Tibial nerve (tissue), 4 donors: ENCODE results near the gene UBE3D. TPM values are rescaled to one million over a fixed set of nuclear protein-coding genes. Genes with fewer than 3 reads are reported as not detected.

Source experiments
- DNase-seq, 2 donors: peaks; one replicate each; pipeline ENCODE4 v3.0.0-alpha.2; 2019; ENCODE audit warnings: low spot score in 2 of 2
- H3K27ac ChIP-seq, 4 donors: fragments of 200-600 bp; sonication (generic) in 3 of 4; one replicate each; pipeline ENCODE4 v1.5.1; 2017 to 2019; ENCODE audit warnings: mild to moderate bottlenecking in 1 of 4
- H3K27me3 ChIP-seq, 2 donors: fragments of 200-600 bp; sonication (generic) in 1 of 2; one replicate each; pipeline versions ENCODE4 v1.5.1 to v1.6.0; 2017 to 2019
- H3K36me3 ChIP-seq, 3 donors: fragments of 200-600 bp; sonication (generic); one replicate each; pipeline ENCODE4 v1.5.1; 2018 to 2019
- H3K4me1 ChIP-seq, 4 donors: fragments of 200-600 bp; sonication (generic) in 3 of 4; one replicate each; pipeline ENCODE4 v1.5.1; 2017 to 2019
- H3K4me3 ChIP-seq, 4 donors: fragments of 200-600 bp; sonication (generic) in 3 of 4; one replicate each; pipeline ENCODE4 v1.5.1; 2017 to 2019; ENCODE audit warnings: mild to moderate bottlenecking in 1 of 4, moderate library complexity in 1 of 4
- H3K9me3 ChIP-seq, 4 donors: fragments of 200-600 bp; sonication (generic) in 3 of 4; one replicate each; pipeline ENCODE4 v1.5.1; 2017 to 2019
- CTCF ChIP-seq, 5 experiments: fragments of 200-600 bp in 3 of 5; fragments of 450-650 bp in 2 of 5; sonication (generic) in 3 of 5; IDR thresholded peaks; one replicate each; pipeline ENCODE4 v1.5.1; 2016 to 2019; ENCODE audit warnings: antibody characterized with exemption in 5 of 5, mild to moderate bottlenecking in 3 of 5, moderate library complexity in 2 of 5
- EP300 ChIP-seq, 2 donors: sonication (generic); formaldehyde crosslinking; IDR thresholded peaks; one replicate each; pipeline ENCODE4 v1.6.1; 2017; ENCODE audit warnings: antibody characterized with exemption in 2 of 2, mild to moderate bottlenecking in 1 of 2
- POLR2A ChIP-seq, 2 donors: fragments of 450-650 bp; IDR thresholded peaks; one replicate each; pipeline ENCODE4 v1.6.1; 2017; ENCODE audit warnings: antibody characterized with exemption in 2 of 2, mild to moderate bottlenecking in 2 of 2, moderate library complexity in 2 of 2
- WGBS, 2 donors: methylation state at CpG; one replicate each; pipeline ENCODE4 v1.1.5; 2018; 5-methylcytosine and 5-hydroxymethylcytosine counted together
- total RNA-seq, 4 donors: library from RNA; depleted of rRNA; stranded (reverse); fragments of >200 nt; gene quantifications; one replicate each; pipeline ENCODE4 v1.1.0, GENCODE V29; 2016

Gene UBE3D
- total RNA-seq, result 10 to 100 TPM in 3 of 4 donors, 1 to 10 TPM in 1; 6.3 to 21.9 (median 18.3) TPM

DNA sequence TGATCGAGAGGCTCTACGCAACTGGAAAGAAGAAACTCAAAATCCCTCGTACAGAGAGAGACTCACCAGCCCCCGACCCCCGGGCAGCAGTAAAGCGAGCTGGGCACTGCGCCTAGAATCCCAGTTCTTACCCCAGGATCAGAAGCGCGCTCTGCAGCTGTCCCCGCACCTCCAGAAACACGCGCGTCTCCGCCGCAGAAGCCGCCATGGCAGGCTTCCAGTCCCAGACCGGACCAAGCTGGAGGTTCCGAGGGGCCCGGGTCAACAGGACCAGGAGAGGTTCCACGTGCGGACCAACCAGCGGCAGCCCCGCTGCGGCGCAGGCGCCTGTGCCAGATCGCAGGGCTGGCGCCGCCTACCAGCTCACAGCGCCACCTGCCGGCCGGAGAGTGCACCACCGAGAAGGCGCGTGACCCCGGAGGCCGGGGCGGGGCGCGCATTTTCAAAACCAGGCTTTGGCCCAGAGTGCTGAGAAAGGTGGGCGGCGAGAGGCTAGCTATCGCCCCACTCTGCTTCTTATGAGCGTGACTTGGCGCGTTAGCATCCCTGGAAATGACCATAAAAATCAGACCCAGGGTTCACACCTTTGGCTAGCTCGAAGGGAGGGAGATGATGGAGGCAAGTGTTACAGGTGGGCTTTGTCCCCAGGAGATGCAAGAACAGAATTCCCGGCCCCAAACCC lies at the start of gene UBE3D:
UBE3D (minus strand) TSS at position 331 of the 682 bp plus-strand sequence; CDS start at position 208, 123 bp downstream.
- Histone ChIP-seq H3K27me3 (no peaks in the 10 kb centered on the region), H3K9me3 (no peaks in the 10 kb centered on the region), H3K4me3 (peak within 1 kb of the TSS; percentile 74 to 95 (median 82)), H3K27ac (peak within 1 kb of the TSS; percentile 65 to 91 (median 75)), H3K4me1 (peaks cover 0 to 49% (median 7%) of the 10 kb centered on the region in 4 donors), H3K36me3 (no peaks in the 10 kb centered on the region)
- WGBS, 2 donors, result 3 to 6% methylated on average over 28 to 43 of the region's 48 CpGs
- peak; percentile 83 to 92 for DNase-seq
- peak; percentile 95 to 98 (median 97) for TF ChIP-seq CTCF (IDR thresholded peaks at IDR 0.05)
- TF ChIP-seq POLR2A (IDR thresholded peaks at IDR 0.05), result peak in 1 of 2 donors; percentile 37
- peak in 1 of 2 donors; percentile 68 for TF ChIP-seq EP300 (IDR thresholded peaks at IDR 0.05)

GRCh38 chr6:83114164-83114563 lies 48.5 kb upstream of the UBE3D start:
- no peak for DNase-seq
- Histone ChIP-seq H3K27me3 (no peaks in the 10 kb centered on the region), H3K36me3 (peaks cover 0 to 52% (median 0%) of the 10 kb centered on the region in 3 donors)

DNA sequence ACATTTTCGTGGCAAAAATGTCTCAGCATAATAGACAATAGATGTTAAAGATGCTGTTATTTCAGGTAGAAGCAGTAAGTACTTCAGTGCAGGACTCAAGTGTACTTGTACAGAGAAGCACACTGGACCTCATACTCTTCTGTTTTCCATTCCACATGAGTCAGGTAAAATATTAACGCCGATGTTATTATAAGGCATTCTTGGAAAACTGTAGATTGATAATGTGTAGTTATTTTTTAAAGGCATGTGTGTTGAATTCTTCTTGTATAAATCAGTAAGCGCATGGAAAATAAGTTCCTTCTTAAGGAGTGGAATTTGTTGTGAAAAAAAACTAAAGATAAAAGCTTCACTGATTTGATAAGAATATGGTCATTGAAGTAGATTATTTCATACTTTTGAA lies 47.6 kb upstream of the UBE3D start:
- Histone ChIP-seq H3K4me1 (no peaks in the 10 kb centered on the region), H3K4me3 (no peak overlapping the region), H3K36me3 (peaks cover 0 to 47% (median 0%) of the 10 kb centered on the region in 3 donors), H3K27me3 (no peaks in the 10 kb centered on the region), H3K9me3 (no peaks in the 10 kb centered on the region), H3K27ac (peak overlapping the region in 1 of 4 donors; percentile 20)
- WGBS, 2 donors, result 67 to 70% methylated on average over 4 of the region's 4 CpGs
- DNase-seq, result no peak
- TF ChIP-seq EP300 (IDR thresholded peaks at IDR 0.05) (no peak), POLR2A (IDR thresholded peaks at IDR 0.05) (no peak), CTCF (IDR thresholded peaks at IDR 0.05) (no peak)

More at GRCh38 chr6:83114164-83114563, 48.5 kb upstream of the UBE3D start:
- Histone ChIP-seq H3K27ac (peak overlapping the region in 1 of 4 donors; percentile 20), H3K4me3 (no peak overlapping the region), H3K9me3 (no peaks in the 10 kb centered on the region), H3K4me1 (no peaks in the 10 kb centered on the region)
- WGBS, 2 donors, result 47 to 49% methylated on average over 1 of the region's 1 CpG
- TF ChIP-seq CTCF (IDR thresholded peaks at IDR 0.05) (no peak), EP300 (IDR thresholded peaks at IDR 0.05) (no peak), POLR2A (IDR thresholded peaks at IDR 0.05) (no peak)

DNA sequence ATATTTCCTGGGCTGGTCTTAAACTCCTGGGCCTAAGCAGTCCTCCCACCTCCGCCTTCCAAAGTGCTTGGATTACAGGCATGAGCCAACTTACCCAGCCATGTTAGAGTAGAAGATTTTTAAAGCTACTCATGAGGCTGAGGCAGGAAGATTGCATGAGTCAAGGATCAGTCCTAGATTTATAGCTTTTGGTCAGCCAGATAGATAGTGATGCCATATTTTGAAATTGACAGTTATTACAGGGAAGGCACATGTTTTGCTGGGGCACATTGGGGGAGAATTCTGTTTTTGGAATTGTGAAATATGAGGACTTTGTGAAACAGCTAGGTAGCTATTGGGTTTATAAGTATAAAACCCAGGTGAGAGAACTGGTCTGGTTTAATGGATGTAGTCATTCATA lies 42.7 kb upstream of the UBE3D start:
- no peaks in the 10 kb centered on the region for H3K9me3 ChIP-seq
- no peak for DNase-seq
- no peak overlapping the region for H3K27ac ChIP-seq
- H3K4me3 ChIP-seq, result no peak overlapping the region
- no peaks in the 10 kb centered on the region for H3K4me1 ChIP-seq
- peaks cover 0 to 40% (median 0%) of the 10 kb centered on the region in 3 donors for H3K36me3 ChIP-seq
- H3K27me3 ChIP-seq, result no peaks in the 10 kb centered on the region
- TF ChIP-seq EP300 (IDR thresholded peaks at IDR 0.05), result no peak
- TF ChIP-seq POLR2A (IDR thresholded peaks at IDR 0.05), result no peak
- TF ChIP-seq CTCF (IDR thresholded peaks at IDR 0.05), result no peak
- WGBS, 2 donors, result 100% methylated on average over 1 of the region's 1 CpG

- WGBS, 2 donors, result 80 to 84% methylated on average over 3 of the region's 3 CpGs
- H3K9me3 ChIP-seq, result no peaks in the 10 kb centered on the region
- no peak for DNase-seq
These were observed 32.9 kb upstream of the UBE3D start for GRCh38 chr6:83098589-83098988.

More at GRCh38 chr6:83098589-83098988, 32.9 kb upstream of the UBE3D start:
- Histone ChIP-seq H3K4me1 (no peaks in the 10 kb centered on the region), H3K27ac (no peak overlapping the region), H3K36me3 (peaks cover 0 to 30% (median 7%) of the 10 kb centered on the region in 3 donors), H3K4me3 (no peak overlapping the region), H3K27me3 (no peaks in the 10 kb centered on the region)
- TF ChIP-seq CTCF (IDR thresholded peaks at IDR 0.05), result no peak
- TF ChIP-seq EP300 (IDR thresholded peaks at IDR 0.05), result no peak
- no peak for TF ChIP-seq POLR2A (IDR thresholded peaks at IDR 0.05)
